SK-N-SH treated with all-trans-retinoic acid at 6 μM for 48 hours (cell line): ENCODE measurements around the gene MREG.
"Not testable (repeated sequence)": the region's sequence is repeated elsewhere in the genome, so short reads cannot be mapped to it uniquely, and the experiment has no call there.

Experiments used
- ATAC-seq: fragments of 200-7000 bp; cut with Tn5 transposase; 3 replicates; pipeline ENCODE4 v1.9.1; 2020; ENCODE audit warnings: mild to moderate bottlenecking, moderate library complexity
- ARNTL ChIP-seq: fragments of 450-650 bp; formaldehyde crosslinking; IDR thresholded peaks from 2 replicates; pipeline ENCODE4 v1.5.0; 2020; ENCODE audit warnings: low read depth, mild to moderate bottlenecking, moderate library complexity, borderline replicate concordance
- BACH2 ChIP-seq: fragments of 250-450 bp; sonication (Bioruptor Pico); IDR thresholded peaks from 2 replicates; pipeline ENCODE4 v1.9.0; 2021; ENCODE audit warnings: mild to moderate bottlenecking, borderline replicate concordance
- CREB5 ChIP-seq: fragments of 250-450 bp; sonication (Bioruptor Pico); IDR thresholded peaks from 2 replicates; pipeline ENCODE4 v1.5.1; 2020; ENCODE audit warnings: low read depth, mild to moderate bottlenecking, moderate library complexity
- CSDC2 ChIP-seq: fragments of 250-450 bp; sonication (Bioruptor Pico); IDR thresholded peaks from 2 replicates; pipeline ENCODE4 v1.5.0; 2020; ENCODE audit warnings: mild to moderate bottlenecking, moderate library complexity
- CSRNP3 ChIP-seq: fragments of 250-450 bp; sonication (Bioruptor Pico); IDR thresholded peaks from 2 replicates; pipeline ENCODE4 v1.5.1; 2021; ENCODE audit warnings: mild to moderate bottlenecking, moderate library complexity
- ESRRG ChIP-seq: fragments of 250-450 bp; sonication (Bioruptor Pico); IDR thresholded peaks from 2 replicates; pipeline ENCODE4 v1.6.1; 2021; ENCODE audit warnings: mild to moderate bottlenecking
- GLIS3 ChIP-seq: fragments of 250-450 bp; sonication (Bioruptor Pico); IDR thresholded peaks from 2 replicates; pipeline ENCODE4 v1.5.0; 2020; ENCODE audit warnings: mild to moderate bottlenecking, moderate library complexity
- ISL1 ChIP-seq: fragments of 250-450 bp; sonication (Bioruptor Pico); IDR thresholded peaks from 2 replicates; pipeline ENCODE4 v2.1.2; 2022; ENCODE audit warnings: mild to moderate bottlenecking, moderate library complexity
- OSR1 ChIP-seq: fragments of 250-450 bp; sonication (Bioruptor Pico); IDR thresholded peaks from 2 replicates; pipeline ENCODE4 v1.8.0; 2022; ENCODE audit warnings: moderate library complexity, mild to moderate bottlenecking, inconsistent platforms
- PATZ1 ChIP-seq: fragments of 250-450 bp; sonication (Bioruptor Pico); IDR thresholded peaks from 2 replicates; pipeline ENCODE4 v1.8.0; 2020; ENCODE audit warnings: mild to moderate bottlenecking, moderate library complexity, borderline replicate concordance
- POU6F1 ChIP-seq: fragments of 250-450 bp; sonication (Bioruptor Pico); IDR thresholded peaks from 2 replicates; pipeline ENCODE4 v1.8.0; 2021; ENCODE audit warnings: low read depth, mild to moderate bottlenecking, moderate library complexity, borderline replicate concordance
- PPARA ChIP-seq: fragments of 250-450 bp; sonication (Bioruptor Pico); IDR thresholded peaks from 2 replicates; pipeline ENCODE4 v1.5.0; 2020; ENCODE audit warnings: mild to moderate bottlenecking, borderline replicate concordance
- RARB ChIP-seq: fragments of 250-450 bp; sonication (Bioruptor Pico); IDR thresholded peaks from 2 replicates; pipeline ENCODE4 v1.8.0; 2021; ENCODE audit warnings: mild to moderate bottlenecking, moderate library complexity
- SNAI2 ChIP-seq: fragments of 250-450 bp; sonication (Bioruptor Pico); IDR thresholded peaks from 2 replicates; pipeline ENCODE4 v1.5.0; 2020; ENCODE audit warnings: mild to moderate bottlenecking, moderate library complexity
- TCF4 ChIP-seq: fragments of 250-450 bp; sonication (Bioruptor Pico); IDR thresholded peaks from 2 replicates; pipeline ENCODE4 v1.8.0; 2021; ENCODE audit warnings: mild to moderate bottlenecking, moderate library complexity, borderline replicate concordance
- TOX ChIP-seq: fragments of 250-450 bp; sonication (Bioruptor Pico); IDR thresholded peaks from 2 replicates; pipeline ENCODE4 v1.8.0; 2021; ENCODE audit warnings: mild to moderate bottlenecking, moderate library complexity, borderline replicate concordance
- TSHZ2 ChIP-seq: fragments of 250-450 bp; sonication (Bioruptor Pico); IDR thresholded peaks from 2 replicates; pipeline ENCODE4 v1.5.0; 2020; ENCODE audit warnings: mild to moderate bottlenecking, moderate library complexity
- ZC3H10 ChIP-seq: fragments of 250-450 bp; sonication (Bioruptor Pico); IDR thresholded peaks from 2 replicates; pipeline ENCODE4 v1.5.1; 2021; ENCODE audit warnings: mild to moderate bottlenecking, moderate library complexity
- ZFP3 ChIP-seq: fragments of 250-450 bp; sonication (Bioruptor Pico); IDR thresholded peaks from 2 replicates; pipeline ENCODE4 v1.5.0; 2020; ENCODE audit warnings: mild to moderate bottlenecking, moderate library complexity
- ZFP30 ChIP-seq: fragments of 450-650 bp; formaldehyde crosslinking; IDR thresholded peaks from 2 replicates; pipeline ENCODE4 v1.5.0; 2022; ENCODE audit warnings: mild to moderate bottlenecking, moderate library complexity
- ZNF565 ChIP-seq: fragments of 450-650 bp; formaldehyde crosslinking; conservative IDR thresholded peaks from 2 replicates; pipeline ENCODE4 v1.5.0; 2020; ENCODE audit warnings: low read depth, mild to moderate bottlenecking, moderate library complexity
- ZNF70 ChIP-seq: fragments of 450-650 bp; formaldehyde crosslinking; IDR thresholded peaks from 2 replicates; pipeline ENCODE4 v1.5.0; 2020; ENCODE audit warnings: mild to moderate bottlenecking, moderate library complexity
- ZNF8 ChIP-seq: fragments of 450-650 bp; formaldehyde crosslinking; IDR thresholded peaks from 2 replicates; pipeline ENCODE4 v1.5.0; 2020; ENCODE audit warnings: mild to moderate bottlenecking, moderate library complexity

The MREG gene

GRCh38 chr2:215971671-215972070 is 41.7 kb downstream of the MREG start:
- no peak for ATAC-seq
- no peak for TF ChIP-seq ZFP3 (CRISPR knock-in tag)
- no peak for TF ChIP-seq ISL1
- TF ChIP-seq CREB5 (CRISPR knock-in tag) = no peak
- no peak for TF ChIP-seq TOX (CRISPR knock-in tag)
- no peak for TF ChIP-seq GLIS3
- TF ChIP-seq TCF4 = no peak
- TF ChIP-seq ZNF565 = no peak
- TF ChIP-seq PATZ1 (CRISPR knock-in tag) = no peak
- TF ChIP-seq PPARA (CRISPR knock-in tag) = no peak
- TF ChIP-seq OSR1 (CRISPR knock-in tag) = no peak
- no peak for TF ChIP-seq ARNTL (CRISPR knock-in tag)
- TF ChIP-seq BACH2 = no peak
- TF ChIP-seq RARB = no peak
- no peak for TF ChIP-seq ESRRG (CRISPR knock-in tag)
- no peak for TF ChIP-seq CSDC2 (CRISPR knock-in tag)
- no peak for TF ChIP-seq TSHZ2 (CRISPR knock-in tag)
- TF ChIP-seq SNAI2 (CRISPR knock-in tag) = no peak
- TF ChIP-seq ZNF70 = no peak

- not testable (repeated sequence) for ATAC-seq
Observed at GRCh38 chr2:215970894-215971293, 42.5 kb downstream of the MREG start.

- ATAC-seq = no peak
- TF ChIP-seq POU6F1 (CRISPR knock-in tag) = no peak
- no peak for TF ChIP-seq ZC3H10
- TF ChIP-seq ZNF70 = no peak
- TF ChIP-seq CSRNP3 = no peak
- no peak for TF ChIP-seq RARB
- no peak for TF ChIP-seq BACH2
- no peak for TF ChIP-seq ISL1
- no peak for TF ChIP-seq ZNF8
- no peak for TF ChIP-seq CREB5 (CRISPR knock-in tag)
- TF ChIP-seq TOX (CRISPR knock-in tag) = no peak
- no peak for TF ChIP-seq TSHZ2 (CRISPR knock-in tag)
- no peak for TF ChIP-seq ARNTL (CRISPR knock-in tag)
- TF ChIP-seq ZFP3 (CRISPR knock-in tag) = no peak
- TF ChIP-seq OSR1 (CRISPR knock-in tag) = no peak
- no peak for TF ChIP-seq ESRRG (CRISPR knock-in tag)
- no peak for TF ChIP-seq ZNF565
- no peak for TF ChIP-seq GLIS3
- TF ChIP-seq PATZ1 (CRISPR knock-in tag) = no peak
- TF ChIP-seq CSDC2 (CRISPR knock-in tag) = no peak
- TF ChIP-seq ZFP30 = no peak
Observed at GRCh38 chr2:215970425-215970824, 42.9 kb downstream of the MREG start.
